ENCODE results near the gene RAB25.
"Not testable (repeated sequence)": the region's sequence is repeated elsewhere in the genome, so short reads cannot be mapped to it uniquely, and the experiment has no call there.

The RAB25 gene

GRCh38 chr1:156060937-156061636 lies at the start of gene RAB25:
Gene RAB25, plus strand, starts transcription at chr1:156061160. Its CDS starts 241 bp downstream, at chr1:156061401.
- DNase-seq, result no peak

GRCh38 chr1:156012051-156012817 lies 48.7 kb upstream of the RAB25 start:
- DNase-seq, result no peak

- no peak for DNase-seq
Measured at GRCh38 chr1:156014829-156015228, 46.1 kb upstream of the RAB25 start.

- DNase-seq, result no peak
Measured at GRCh38 chr1:156019946-156020292, 41.0 kb upstream of the RAB25 start.

GRCh38 chr1:156020293-156021092 lies 40.5 kb upstream of the RAB25 start, which contains the start of gene SSR2:
Gene SSR2, minus strand, starts transcription at chr1:156020951. Its CDS starts 784 bp downstream, at chr1:156020167.
- DNase-seq, result peak; percentile 88 to 90

GRCh38 chr1:156021093-156021428 lies 39.9 kb upstream of the RAB25 start:
- DNase-seq, result no peak

GRCh38 chr1:156021954-156022353 lies 39.0 kb upstream of the RAB25 start:
- no peak for DNase-seq

- no peak for DNase-seq
Measured at GRCh38 chr1:156024801-156025200, 36.2 kb upstream of the RAB25 start.

- DNase-seq, result peak; percentile 47 to 60
Measured at GRCh38 chr1:156025876-156026275, 35.1 kb upstream of the RAB25 start.

GRCh38 chr1:156026588-156026987 lies 34.4 kb upstream of the RAB25 start:
- no peak for DNase-seq

GRCh38 chr1:156033011-156033410 lies 27.9 kb upstream of the RAB25 start:
- DNase-seq, result no peak

GRCh38 chr1:156034991-156035390 lies 26.0 kb upstream of the RAB25 start:
- DNase-seq, result not testable (repeated sequence)

GRCh38 chr1:156042828-156043227 lies 18.1 kb upstream of the RAB25 start:
- DNase-seq, result no peak

- DNase-seq, result no peak
Measured at GRCh38 chr1:156045076-156045475, 15.9 kb upstream of the RAB25 start.

- no peak for DNase-seq
Measured at GRCh38 chr1:156048663-156049258, 12.2 kb upstream of the RAB25 start.

GRCh38 chr1:156050376-156050775 lies 10.6 kb upstream of the RAB25 start:
- DNase-seq, result no peak

- no peak for DNase-seq
Measured at GRCh38 chr1:156051011-156051725, 9.8 kb upstream of the RAB25 start.

- peak; percentile 39 to 57 for DNase-seq
Measured at GRCh38 chr1:156052862-156053767, 7.8 kb upstream of the RAB25 start.

GRCh38 chr1:156053768-156054499 lies 7.0 kb upstream of the RAB25 start, which contains the start of gene UBQLN4:
Gene UBQLN4, minus strand, starts transcription at chr1:156053798. Its CDS starts 97 bp downstream, at chr1:156053701.
- DNase-seq, result peak; percentile 63 to 66

- DNase-seq, result peak; percentile 94
Measured at GRCh38 chr1:156054500-156055280, 6.3 kb upstream of the RAB25 start, which contains the start of gene LAMTOR2. Gene LAMTOR2, plus strand, starts transcription at chr1:156054782. Its CDS starts 108 bp downstream, at chr1:156054890.
